B cell (primary cell): ENCODE results near the gene SMPDL3B. TPM values are rescaled to one million over a fixed set of nuclear protein-coding genes. Genes with fewer than 3 reads are reported as not detected.

ENCODE experiments used
- ATAC-seq: fragments of 200-7000 bp; cut with Tn5 transposase; one replicate; pipeline ENCODE4 v1.10.0; 2021; ENCODE audit warnings: low read depth, mild to moderate bottlenecking, moderate number of reproducible peaks, moderate library complexity
- CTCF ChIA-PET: fragments of 350-600 bp; sonication (Branson Sonifier 250); formaldehyde crosslinking; loops from one replicate; lab custom pipeline; 2021; ENCODE audit warnings: antibody characterized with exemption, inconsistent platforms; lab: Charles Lee
- POLR2A ChIA-PET: fragments of 350-600 bp; sonication (Branson Sonifier 250); formaldehyde crosslinking; loops from one replicate; lab custom pipeline; 2021; ENCODE audit warnings: antibody characterized with exemption; lab: Charles Lee
- DNase-seq: peaks from one replicate; pipeline ENCODE4 v3.0.0; 2013
- H2AFZ ChIP-seq: 2 replicates; pipeline ENCODE4 v1.6.1; 2012; ENCODE audit warnings: mild to moderate bottlenecking, low read depth, low read length; ENCODE audit not compliant: insufficient read depth, poor library complexity, severe bottlenecking
- H3K27ac ChIP-seq, 2 donors: 1 replicate in 1 of 2; 2 replicates in 1 of 2; pipeline ENCODE4 v1.5.1; 2012 to 2013; ENCODE audit warnings: low read length in 2 of 2, mild to moderate bottlenecking in 2 of 2, moderate library complexity in 1 of 2
- H3K27me3 ChIP-seq, 4 experiments: fragments of 200-600 bp in 1 of 4; sonication (generic) in 1 of 4; replicated peaks in 1 of 4; 1 replicate in 2 of 4; 2 replicates in 2 of 4; pipeline versions ENCODE4 v1.6.1 to v1.7.0; 2013 to 2016; ENCODE audit warnings: low read length in 3 of 4, mild to moderate bottlenecking in 2 of 4, mixed read lengths in 1 of 4, moderate library complexity in 1 of 4; ENCODE audit not compliant: insufficient read depth in 4 of 4, control insufficient read depth in 3 of 4; ENCODE audit errors: control extremely low read depth in 1 of 4
- H3K36me3 ChIP-seq, 2 experiments: replicated peaks in 1 of 2; 1 replicate in 1 of 2; 2 replicates in 1 of 2; pipeline versions ENCODE4 v1.6.1 to v1.7.1; 2013; ENCODE audit warnings: low read length in 1 of 2; ENCODE audit not compliant: insufficient read depth in 2 of 2, control insufficient read depth in 1 of 2; ENCODE audit errors: control extremely low read depth in 1 of 2, extremely low read depth in 1 of 2
- H3K4me1 ChIP-seq, 2 donors: fragments of 200-600 bp in 1 of 2; sonication (generic) in 1 of 2; 1 replicate in 1 of 2; 2 replicates in 1 of 2; pipeline versions ENCODE4 v1.5.1 to v1.6.1; 2013 to 2017; ENCODE audit warnings: low read length in 2 of 2; ENCODE audit not compliant: control insufficient read depth in 2 of 2, insufficient read depth in 2 of 2
- H3K4me2 ChIP-seq: replicated peaks from 2 replicates; pipeline ENCODE3; 2012; ENCODE audit warnings: mild to moderate bottlenecking, low read depth, low read length; ENCODE audit not compliant: poor library complexity, severe bottlenecking
- H3K4me3 ChIP-seq, 5 experiments: fragments of 200-600 bp in 1 of 5; sonication (generic) in 1 of 5; 1 replicate in 3 of 5; 2 replicates in 2 of 5; pipeline versions ENCODE4 v1.5.1 to v1.7.0; 2011 to 2016; ENCODE audit warnings: low read length in 4 of 5, mild to moderate bottlenecking in 4 of 5, low read depth in 2 of 5, control low read depth in 1 of 5, moderate library complexity in 1 of 5; ENCODE audit not compliant: insufficient read depth in 1 of 5; ENCODE audit errors: control extremely low read depth in 1 of 5, extremely low read depth in 1 of 5
- H3K79me2 ChIP-seq: fragments of 200-600 bp; sonication (generic); one replicate; pipeline ENCODE4 v1.6.0; 2016; ENCODE audit warnings: low read length; ENCODE audit not compliant: control insufficient read depth, insufficient read depth
- H3K9ac ChIP-seq: fragments of 200-600 bp; sonication (generic); 2 replicates; pipeline ENCODE4 v1.6.1; 2017; ENCODE audit warnings: mild to moderate bottlenecking, low read length, moderate library complexity
- H3K9me3 ChIP-seq, 3 donors: one replicate each; pipeline versions ENCODE4 v1.6.1 to v1.7.1; 2013; ENCODE audit warnings: low read length in 2 of 3; ENCODE audit not compliant: control insufficient read depth in 2 of 3, insufficient read depth in 1 of 3; ENCODE audit errors: control extremely low read depth in 1 of 3
- H4K20me1 ChIP-seq: 2 replicates; pipeline ENCODE4 v1.6.0; 2012; ENCODE audit warnings: mild to moderate bottlenecking, low read length; ENCODE audit not compliant: insufficient read depth, control insufficient read depth, poor library complexity, severe bottlenecking
- H3K27ac Mint-ChIP-seq: one replicate; pipeline ENCODE4 v1.8.0; 2021; ENCODE audit warnings: mixed read lengths
- H3K27me3 Mint-ChIP-seq: one replicate; pipeline ENCODE4 v1.8.0; 2021; ENCODE audit warnings: mixed read lengths
- H3K4me1 Mint-ChIP-seq: one replicate; pipeline ENCODE4 v1.8.0; 2021; ENCODE audit warnings: mixed read lengths
- H3K4me3 Mint-ChIP-seq: one replicate; pipeline ENCODE4 v1.8.0; 2021; ENCODE audit warnings: mixed read lengths
- H3K9me3 Mint-ChIP-seq: one replicate; pipeline ENCODE4 v1.8.0; 2022; ENCODE audit warnings: mixed read lengths; ENCODE audit not compliant: insufficient read depth
- EZH2 ChIP-seq: IDR thresholded peaks from 2 replicates; pipeline ENCODE4 v1.6.1; 2012; ENCODE audit warnings: borderline replicate concordance, low read depth, mild to moderate bottlenecking, moderate library complexity, low read length; ENCODE audit not compliant: insufficient read depth, poor library complexity, severe bottlenecking
- WGBS: methylation state at CpG from one replicate; pipeline ENCODE4 v1.1.5; 2013; ENCODE audit warnings: missing lambda C conversion rate; ENCODE audit not compliant: insufficient coverage; 5-methylcytosine and 5-hydroxymethylcytosine counted together
- intact Hi-C: fragments of 100-400 bp; cut with micrococcal nuclease; formaldehyde crosslinking; loops from one replicate; pipeline ENCODE4 v1.10.0; 2022
- polyA plus RNA-seq: library from polyadenylated mRNA; depleted of rRNA; stranded (reverse); fragments of >200 nt; gene quantifications from 2 replicates; pipeline ENCODE4 v1.2.3, GENCODE V29; 2012
- total RNA-seq, 2 donors: library from RNA; stranded (reverse); fragments of 120-200 nt in 1 of 2; gene quantifications; 1 replicate in 1 of 2; 2 replicates in 1 of 2; pipeline versions ENCODE4 v1.2.3 to v1.2.4, GENCODE V29; 2013 to 2022
- TF ChIP-seq, protein P1 (sequence below): fragments of 200-600 bp; IDR thresholded peaks from one replicate; pipeline ENCODE4 v1.8.0; 2022; ENCODE audit warnings: antibody characterized with exemption, mild to moderate bottlenecking

SMPDL3B gene
- total and polyA plus RNA-seq, 2 donors (not counting 1 experiment from before 2014, with no cell fraction given): 0.22 TPM; not detected in 1

DNA sequence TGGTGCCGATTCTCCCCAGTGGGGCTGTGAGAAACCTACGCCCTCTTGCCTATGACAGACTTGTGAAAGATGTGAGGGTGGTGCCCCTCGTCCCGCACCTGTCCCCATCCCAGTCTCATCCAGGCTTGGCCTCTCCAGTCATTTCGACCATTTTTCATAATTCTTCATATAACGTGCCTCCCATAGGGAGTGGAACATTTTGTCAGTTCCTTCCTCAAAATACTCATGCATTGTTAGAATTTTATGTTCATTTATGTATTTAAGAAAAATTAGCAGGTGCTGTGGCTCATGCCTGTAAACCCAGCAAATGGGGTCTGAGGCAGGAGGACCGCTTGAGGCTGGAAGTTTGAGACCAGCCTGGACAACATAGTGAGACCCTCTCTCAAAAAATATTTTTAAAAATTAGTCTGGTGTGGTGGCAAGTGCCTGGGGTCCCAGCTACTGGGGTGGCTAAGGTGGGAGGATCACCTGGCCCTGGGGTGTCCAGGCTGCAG, 19.7 kb upstream of the SMPDL3B start:
- no peak for ATAC-seq
- Histone ChIP-seq H3K4me1 (peaks cover 5 to 14% of the 10 kb centered on the region in 2 donors), H3K79me2 (peaks cover 4% of the 10 kb centered on the region), H3K27me3 (no peaks in the 10 kb centered on the region), H3K4me2 (peak overlapping the region; percentile 86), H3K27ac (peak overlapping the region; percentile 92), H4K20me1 (no peaks in the 10 kb centered on the region), H3K9me3 (peaks cover 0 to 15% (median 5%) of the 10 kb centered on the region in 3 donors), H2AFZ (peak overlapping the region; percentile 90), H3K9ac (peak overlapping the region; percentile 81), H3K4me3 (peak overlapping the region; percentile 34 to 98 (median 87)), H3K36me3 (peaks cover 2 to 16% of the 10 kb centered on the region in 2 experiments)
- WGBS: 100% methylated on average over 1 of the region's 7 CpGs
- Mint-ChIP-seq H3K4me3 (peak overlapping the region; percentile 97), H3K4me1 (peaks cover 17% of the 10 kb centered on the region), H3K27ac (peak overlapping the region; percentile 96), H3K9me3 (no peaks in the 10 kb centered on the region), H3K27me3 (peaks cover 12% of the 10 kb centered on the region)
- TF ChIP-seq, protein P1, sequence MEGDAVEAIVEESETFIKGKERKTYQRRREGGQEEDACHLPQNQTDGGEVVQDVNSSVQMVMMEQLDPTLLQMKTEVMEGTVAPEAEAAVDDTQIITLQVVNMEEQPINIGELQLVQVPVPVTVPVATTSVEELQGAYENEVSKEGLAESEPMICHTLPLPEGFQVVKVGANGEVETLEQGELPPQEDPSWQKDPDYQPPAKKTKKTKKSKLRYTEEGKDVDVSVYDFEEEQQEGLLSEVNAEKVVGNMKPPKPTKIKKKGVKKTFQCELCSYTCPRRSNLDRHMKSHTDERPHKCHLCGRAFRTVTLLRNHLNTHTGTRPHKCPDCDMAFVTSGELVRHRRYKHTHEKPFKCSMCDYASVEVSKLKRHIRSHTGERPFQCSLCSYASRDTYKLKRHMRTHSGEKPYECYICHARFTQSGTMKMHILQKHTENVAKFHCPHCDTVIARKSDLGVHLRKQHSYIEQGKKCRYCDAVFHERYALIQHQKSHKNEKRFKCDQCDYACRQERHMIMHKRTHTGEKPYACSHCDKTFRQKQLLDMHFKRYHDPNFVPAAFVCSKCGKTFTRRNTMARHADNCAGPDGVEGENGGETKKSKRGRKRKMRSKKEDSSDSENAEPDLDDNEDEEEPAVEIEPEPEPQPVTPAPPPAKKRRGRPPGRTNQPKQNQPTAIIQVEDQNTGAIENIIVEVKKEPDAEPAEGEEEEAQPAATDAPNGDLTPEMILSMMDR: no peak
- TF ChIP-seq EZH2: no peak
- ChIA-PET POLR2A (interaction anchor here (0.6 kb wide), 1 partner anchor 10 kb away, joined by 4 read pairs; no protein-coding TSS in a partner anchor), CTCF (no interaction called here)
- no peak for DNase-seq
- intact Hi-C loops: no loop called here

DNA sequence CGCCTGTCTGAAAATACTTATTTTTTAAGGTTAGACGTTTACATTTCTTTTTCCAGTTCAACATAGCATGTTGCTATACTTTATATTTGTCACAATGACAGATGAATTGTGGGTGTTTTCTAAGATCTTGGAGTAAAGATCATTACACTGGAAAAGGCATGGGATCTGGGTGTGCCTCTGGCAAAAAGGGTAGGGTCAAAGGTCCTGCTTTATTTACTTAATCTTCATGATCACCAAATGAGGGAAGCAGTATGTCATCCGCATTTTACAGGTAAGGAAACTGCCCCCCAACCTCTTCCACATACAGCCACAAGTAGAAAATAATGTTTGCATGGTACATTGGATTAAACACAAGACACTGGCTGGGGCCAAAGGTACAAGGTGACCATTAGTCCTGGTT, 12.5 kb upstream of the SMPDL3B start:
- no peak overlapping the region for H3K4me3 Mint-ChIP-seq
- no peak overlapping the region for H3K27ac Mint-ChIP-seq
- Histone ChIP-seq H3K27me3 (no peaks in the 10 kb centered on the region), H3K9ac (no peak overlapping the region), H3K4me3 (no peak overlapping the region), H3K4me1 (no peaks in the 10 kb centered on the region), H3K79me2 (no peaks in the 10 kb centered on the region), H2AFZ (no peak overlapping the region), H3K27ac (no peak overlapping the region), H3K36me3 (no peaks in the 10 kb centered on the region), H3K4me2 (no peak overlapping the region), H3K9me3 (peaks cover 0 to 2% (median 0%) of the 10 kb centered on the region in 3 donors), H4K20me1 (no peaks in the 10 kb centered on the region)
- TF ChIP-seq, protein P1: no peak
- TF ChIP-seq EZH2: no peak
- peaks cover 12% of the 10 kb centered on the region for H3K27me3 Mint-ChIP-seq
- ATAC-seq: no peak
- H3K4me1 Mint-ChIP-seq: no peaks in the 10 kb centered on the region
- ChIA-PET CTCF (no interaction called here), POLR2A (no interaction called here)
- intact Hi-C loops: no loop called here
- DNase-seq: no peak
- H3K9me3 Mint-ChIP-seq: no peaks in the 10 kb centered on the region
- 83% methylated on average over 1 of the region's 3 CpGs for WGBS
